Measurements from ENCODE around the gene B3GLCT. TPM values are rescaled to one million over a fixed set of nuclear protein-coding genes. Genes with fewer than 3 reads are reported as not detected.
"Not testable (repeated sequence)": the region's sequence is repeated elsewhere in the genome, so short reads cannot be mapped to it uniquely, and the experiment has no call there.

The B3GLCT gene
- total RNA-seq, 1 experiment from 2014 or later = 1.7 TPM

DNA sequence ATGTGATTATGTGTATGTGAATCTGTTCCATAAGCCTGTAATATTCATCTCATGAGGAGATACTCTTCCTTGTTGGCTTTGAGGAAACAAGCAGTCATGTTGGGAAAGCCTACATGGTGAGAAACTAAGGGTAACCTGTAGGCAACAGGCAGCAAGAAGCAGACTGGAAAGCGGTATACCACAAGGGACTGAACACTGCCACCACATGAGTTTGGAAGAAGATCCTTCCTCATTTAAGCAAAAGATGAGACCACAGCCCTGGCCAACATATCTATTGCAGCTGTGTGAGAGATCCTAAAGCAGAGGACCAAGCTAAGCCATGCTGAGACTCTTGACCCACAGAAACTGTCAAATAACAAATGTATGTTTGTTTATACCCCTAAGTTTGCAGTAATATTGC, 134.8 kb downstream of the B3GLCT start:
- no peaks in the 10 kb centered on the region for H3K4me1 Mint-ChIP-seq (ENCODE audit: insufficient read depth, unreplicated experiment)
- ChIA-PET CTCF (no interaction called here), POLR2A (no interaction called here)
- H3K36me3 Mint-ChIP-seq (ENCODE audit: insufficient read depth, unreplicated experiment) = no peaks in the 10 kb centered on the region
- peaks cover 10% of the 10 kb centered on the region for H3K9me3 Mint-ChIP-seq (ENCODE audit: unreplicated experiment)
- H3K27ac Mint-ChIP-seq (ENCODE audit: low read depth, unreplicated experiment) = no peak overlapping the region
- intact Hi-C loops (cut with micrococcal nuclease) = no loop called here
- no peaks in the 10 kb centered on the region for H3K27me3 Mint-ChIP-seq (ENCODE audit: insufficient read depth, unreplicated experiment)
- TF ChIP-seq, protein P1, sequence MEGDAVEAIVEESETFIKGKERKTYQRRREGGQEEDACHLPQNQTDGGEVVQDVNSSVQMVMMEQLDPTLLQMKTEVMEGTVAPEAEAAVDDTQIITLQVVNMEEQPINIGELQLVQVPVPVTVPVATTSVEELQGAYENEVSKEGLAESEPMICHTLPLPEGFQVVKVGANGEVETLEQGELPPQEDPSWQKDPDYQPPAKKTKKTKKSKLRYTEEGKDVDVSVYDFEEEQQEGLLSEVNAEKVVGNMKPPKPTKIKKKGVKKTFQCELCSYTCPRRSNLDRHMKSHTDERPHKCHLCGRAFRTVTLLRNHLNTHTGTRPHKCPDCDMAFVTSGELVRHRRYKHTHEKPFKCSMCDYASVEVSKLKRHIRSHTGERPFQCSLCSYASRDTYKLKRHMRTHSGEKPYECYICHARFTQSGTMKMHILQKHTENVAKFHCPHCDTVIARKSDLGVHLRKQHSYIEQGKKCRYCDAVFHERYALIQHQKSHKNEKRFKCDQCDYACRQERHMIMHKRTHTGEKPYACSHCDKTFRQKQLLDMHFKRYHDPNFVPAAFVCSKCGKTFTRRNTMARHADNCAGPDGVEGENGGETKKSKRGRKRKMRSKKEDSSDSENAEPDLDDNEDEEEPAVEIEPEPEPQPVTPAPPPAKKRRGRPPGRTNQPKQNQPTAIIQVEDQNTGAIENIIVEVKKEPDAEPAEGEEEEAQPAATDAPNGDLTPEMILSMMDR (IDR thresholded peaks at IDR 0.05; ENCODE audit: unreplicated experiment) = no peak
- DNase-seq (ENCODE audit: unreplicated experiment) = no peak
- no TSS peak for BruUV-seq (replicated peaks)
- no peak overlapping the region for H3K4me3 Mint-ChIP-seq (ENCODE audit: unreplicated experiment)

- peaks cover 10% of the 10 kb centered on the region for H3K9me3 Mint-ChIP-seq (ENCODE audit: unreplicated experiment)
- ChIA-PET CTCF (no interaction called here), POLR2A (no interaction called here)
- H3K36me3 Mint-ChIP-seq (ENCODE audit: insufficient read depth, unreplicated experiment) = no peaks in the 10 kb centered on the region
- TF ChIP-seq, protein P1 (IDR thresholded peaks at IDR 0.05; ENCODE audit: unreplicated experiment) = no peak
- H3K27ac Mint-ChIP-seq (ENCODE audit: low read depth, unreplicated experiment) = no peak overlapping the region
- no peaks in the 10 kb centered on the region for H3K4me1 Mint-ChIP-seq (ENCODE audit: insufficient read depth, unreplicated experiment)
- no peak overlapping the region for H3K4me3 Mint-ChIP-seq (ENCODE audit: unreplicated experiment)
- DNase-seq (ENCODE audit: unreplicated experiment) = no peak
- no TSS peak for BruUV-seq (replicated peaks)
- H3K27me3 Mint-ChIP-seq (ENCODE audit: insufficient read depth, unreplicated experiment) = no peaks in the 10 kb centered on the region
- intact Hi-C loops (cut with micrococcal nuclease) = no loop called here
Observed at GRCh38 chr13:31334994-31335557, 135.3 kb downstream of the B3GLCT start.

DNA sequence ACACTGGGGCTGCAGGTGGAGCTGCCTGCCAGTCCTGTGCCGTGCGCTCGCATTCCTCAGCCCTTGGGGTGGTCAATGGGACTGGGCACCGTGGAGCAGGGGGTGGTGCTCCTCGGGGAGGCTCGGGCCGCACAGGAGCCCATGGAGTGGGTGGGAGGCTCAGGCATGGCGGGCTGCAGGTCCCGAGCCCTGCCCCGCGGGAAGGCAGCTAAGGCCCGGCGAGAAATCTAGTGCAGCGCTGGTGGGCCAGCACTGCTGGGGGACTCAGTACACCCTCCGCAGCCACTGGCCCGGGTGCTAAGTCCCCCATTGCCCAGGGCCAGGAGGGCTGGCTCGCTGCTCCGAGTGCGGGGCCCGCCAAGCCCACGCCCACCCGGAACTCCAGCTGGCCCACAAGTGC, 139.8 kb downstream of the B3GLCT start:
- DNase-seq (ENCODE audit: unreplicated experiment); intact Hi-C loops (cut with micrococcal nuclease); H3K27me3 Mint-ChIP-seq (ENCODE audit: insufficient read depth, unreplicated experiment); H3K27ac Mint-ChIP-seq (ENCODE audit: low read depth, unreplicated experiment); H3K4me3 Mint-ChIP-seq (ENCODE audit: unreplicated experiment); H3K4me1 Mint-ChIP-seq (ENCODE audit: insufficient read depth, unreplicated experiment); H3K36me3 Mint-ChIP-seq (ENCODE audit: insufficient read depth, unreplicated experiment); CTCF ChIA-PET; POLR2A ChIA-PET; BruUV-seq (replicated peaks): not testable (repeated sequence)
- H3K9me3 Mint-ChIP-seq (ENCODE audit: unreplicated experiment) = peaks cover 10% of the 10 kb centered on the region

GRCh38 chr13:31340848-31341247, 141.1 kb downstream of the B3GLCT start:
- H3K4me3 Mint-ChIP-seq (ENCODE audit: unreplicated experiment); CTCF ChIA-PET; H3K27me3 Mint-ChIP-seq (ENCODE audit: insufficient read depth, unreplicated experiment); POLR2A ChIA-PET; H3K4me1 Mint-ChIP-seq (ENCODE audit: insufficient read depth, unreplicated experiment); intact Hi-C loops (cut with micrococcal nuclease); H3K36me3 Mint-ChIP-seq (ENCODE audit: insufficient read depth, unreplicated experiment); BruUV-seq (replicated peaks); H3K27ac Mint-ChIP-seq (ENCODE audit: low read depth, unreplicated experiment); DNase-seq (ENCODE audit: unreplicated experiment): not testable (repeated sequence)
- peaks cover 10% of the 10 kb centered on the region for H3K9me3 Mint-ChIP-seq (ENCODE audit: unreplicated experiment)

DNA sequence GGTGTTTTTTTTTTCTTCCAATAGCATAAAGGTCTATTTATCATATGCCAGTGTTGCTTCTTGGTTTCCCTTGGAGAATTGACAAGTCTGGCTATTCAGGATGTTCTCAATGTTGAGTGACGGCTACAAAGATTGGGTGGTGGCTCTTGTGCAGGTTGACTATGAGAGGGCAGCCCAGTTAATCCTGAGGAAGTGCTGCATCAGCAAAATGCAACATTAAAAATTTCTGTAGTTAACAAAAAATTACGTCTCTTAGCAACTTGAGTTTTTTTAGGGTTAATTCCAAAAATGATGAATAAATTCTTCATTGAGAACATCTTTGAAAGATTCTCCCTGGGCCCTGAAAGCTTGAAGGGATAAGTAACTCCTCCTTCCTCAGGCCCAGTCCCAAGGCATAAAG, 147.1 kb downstream of the B3GLCT start:
- H3K4me1 Mint-ChIP-seq (ENCODE audit: insufficient read depth, unreplicated experiment) = no peaks in the 10 kb centered on the region
- POLR2A ChIA-PET = no interaction called here
- BruUV-seq (replicated peaks) = no TSS peak
- no peak overlapping the region for H3K4me3 Mint-ChIP-seq (ENCODE audit: unreplicated experiment)
- CTCF ChIA-PET = no interaction called here
- H3K9me3 Mint-ChIP-seq (ENCODE audit: unreplicated experiment) = no peaks in the 10 kb centered on the region
- TF ChIP-seq, protein P1 (IDR thresholded peaks at IDR 0.05; ENCODE audit: unreplicated experiment) = no peak
- H3K27me3 Mint-ChIP-seq (ENCODE audit: insufficient read depth, unreplicated experiment) = peaks cover 17% of the 10 kb centered on the region
- intact Hi-C loops (cut with micrococcal nuclease) = no loop called here
- H3K36me3 Mint-ChIP-seq (ENCODE audit: insufficient read depth, unreplicated experiment) = no peaks in the 10 kb centered on the region
- H3K27ac Mint-ChIP-seq (ENCODE audit: low read depth, unreplicated experiment) = no peak overlapping the region
- no peak for DNase-seq (ENCODE audit: unreplicated experiment)

Data from MCF 10A (cell line).